ENCODE results near the gene FOXRED2.

FOXRED2 gene

GRCh38 chr22:36514766-36515165 lies 7.9 kb upstream of the FOXRED2 start:
- DNase-seq (ENCODE audit: low read depth): no peak

- DNase-seq (ENCODE audit: low read depth): no peak
Measured at GRCh38 chr22:36512991-36513390, 6.2 kb upstream of the FOXRED2 start.

- no peak for DNase-seq (ENCODE audit: low read depth)
Measured at GRCh38 chr22:36512333-36512732, 5.5 kb upstream of the FOXRED2 start.

DNA sequence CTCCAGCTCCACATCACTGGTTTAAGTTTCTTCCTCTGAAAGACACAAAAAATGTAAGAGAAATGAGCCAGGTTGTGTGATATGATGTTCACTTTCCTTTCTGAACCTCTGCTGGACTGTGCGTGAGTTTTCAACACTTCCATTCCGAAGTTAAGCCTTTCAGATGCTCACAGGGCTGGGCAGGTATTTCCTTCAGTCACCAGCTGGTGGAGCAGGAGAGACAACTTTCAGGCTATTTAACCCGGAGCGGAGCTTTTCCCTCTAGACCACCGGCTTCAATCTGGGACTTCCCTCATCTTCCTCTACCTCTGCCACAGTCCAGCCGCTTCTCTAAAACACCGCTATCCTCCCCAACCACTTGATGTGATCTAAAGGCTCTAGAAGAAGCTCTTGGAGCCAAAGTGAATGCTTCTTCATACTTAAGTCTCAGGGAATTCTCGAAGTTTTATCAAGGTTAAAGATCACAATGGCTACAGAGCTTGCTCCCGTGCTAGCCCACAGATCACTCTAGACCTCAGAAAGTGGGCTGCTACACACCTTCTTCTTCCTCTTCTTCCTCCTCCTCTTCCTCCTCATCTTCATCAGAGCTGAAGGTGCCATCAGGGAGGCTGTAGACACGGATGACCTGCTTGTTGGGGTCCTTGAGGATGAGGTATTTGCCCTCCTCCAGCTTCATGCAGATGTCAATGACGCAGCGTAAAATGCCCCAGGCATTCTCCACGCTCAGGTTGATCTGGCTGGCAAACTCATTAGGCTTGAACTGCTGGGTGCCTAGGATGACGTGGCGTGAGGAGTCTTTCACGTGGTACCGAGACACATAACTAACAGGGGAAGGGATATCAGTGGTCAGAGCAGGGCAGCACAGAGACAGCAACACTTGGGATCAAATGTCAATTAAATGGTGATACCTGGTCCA lies 4.4 kb upstream of the FOXRED2 start:
- peak; percentile 27 for DNase-seq (ENCODE audit: low read depth)

DNA sequence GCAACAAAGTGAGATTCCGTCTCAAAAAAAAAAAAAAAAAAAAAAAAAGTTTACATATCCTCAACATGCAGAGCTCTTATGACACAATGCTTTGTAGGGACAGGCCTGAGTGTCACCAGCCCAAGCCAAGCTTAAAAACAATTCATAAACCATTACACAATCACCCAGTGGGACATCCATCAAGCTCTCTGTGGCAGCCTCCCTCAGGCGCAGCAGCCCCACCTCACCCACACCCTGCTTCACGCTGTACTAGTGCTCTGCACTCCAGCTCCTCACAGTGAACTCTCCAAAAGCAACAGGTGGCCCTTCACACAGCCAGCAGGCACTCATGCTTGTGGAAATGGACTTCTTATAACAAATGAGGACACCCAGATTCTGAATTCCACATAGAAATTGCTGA lies 3.5 kb upstream of the FOXRED2 start:
- no peak for DNase-seq (ENCODE audit: low read depth)

DNA sequence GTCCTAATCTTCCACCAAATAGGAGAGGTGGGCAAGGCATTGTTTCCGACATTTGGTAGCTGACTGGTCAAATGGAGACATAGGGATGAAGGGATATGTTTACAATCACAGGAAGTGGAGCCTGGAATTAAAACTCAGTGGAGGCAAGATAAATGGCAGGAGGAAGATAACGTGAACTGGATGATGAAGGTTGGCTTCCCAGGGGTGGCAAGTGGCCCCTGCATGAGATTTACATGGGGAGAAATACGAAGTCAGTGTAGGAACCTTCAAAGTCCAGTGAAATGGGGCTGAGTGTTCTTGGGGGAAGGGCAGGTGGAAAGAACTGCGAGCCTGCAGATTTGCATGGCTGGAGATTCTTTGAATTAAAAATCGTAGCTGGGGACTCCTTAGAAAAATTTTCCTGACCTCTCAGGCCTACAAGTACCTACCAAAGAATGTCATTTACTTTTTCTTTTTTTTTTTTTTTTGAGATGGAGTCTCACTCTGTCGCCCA lies 724 bp upstream of the FOXRED2 start:
- no peak for DNase-seq (ENCODE audit: low read depth)

GRCh38 chr22:36505998-36506635 lies 723 bp downstream of the FOXRED2 start:
- no peak for DNase-seq (ENCODE audit: low read depth)

GRCh38 chr22:36497910-36498665 lies 8.8 kb downstream of the FOXRED2 start:
- DNase-seq (ENCODE audit: low read depth): no peak

GRCh38 chr22:36493690-36494110 lies 13.1 kb downstream of the FOXRED2 start:
- DNase-seq (ENCODE audit: low read depth): peak; percentile 57

- no peak for DNase-seq (ENCODE audit: low read depth)
Measured at GRCh38 chr22:36492109-36492508, 14.7 kb downstream of the FOXRED2 start.

GRCh38 chr22:36491155-36491554 lies 15.7 kb downstream of the FOXRED2 start:
- no peak for DNase-seq (ENCODE audit: low read depth)

DNA sequence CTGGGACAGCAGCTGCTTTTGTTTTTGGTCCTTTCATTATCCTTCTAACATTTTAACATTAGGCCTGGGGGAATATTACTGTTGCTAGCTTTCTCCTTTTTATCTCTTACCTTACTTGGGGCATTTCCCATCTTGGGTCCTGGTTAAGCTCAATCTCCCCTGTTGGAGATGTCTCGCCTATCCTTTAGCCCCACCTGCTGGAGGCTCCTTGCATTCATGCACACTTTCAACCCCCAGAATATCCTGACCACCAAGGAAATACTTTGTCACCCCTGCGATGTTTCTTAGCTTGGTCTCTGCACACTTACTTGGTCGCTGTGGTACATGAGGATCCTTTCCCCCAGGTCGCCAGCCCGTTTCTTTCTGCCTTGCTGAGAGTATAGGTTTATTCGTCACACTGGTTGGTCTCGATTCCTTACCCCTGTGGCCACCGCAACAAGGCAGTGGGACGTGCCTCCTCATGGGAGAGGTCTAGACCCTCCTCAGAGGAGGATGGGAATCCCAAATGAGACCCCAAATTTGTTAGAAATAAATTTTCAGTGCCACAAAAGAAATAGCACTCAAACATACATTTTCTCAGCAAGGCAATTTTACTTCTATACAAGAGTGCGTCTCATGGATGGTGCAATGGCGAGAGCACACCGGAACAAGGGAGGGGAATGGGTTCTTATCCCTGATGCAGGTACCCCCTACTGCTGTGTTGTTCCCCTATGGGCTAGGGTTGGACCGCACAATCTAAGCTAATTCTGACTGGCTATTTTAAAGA lies 20.0 kb downstream of the FOXRED2 start:
- DNase-seq (ENCODE audit: low read depth): no peak

GRCh38 chr22:36481393-36482168 lies 25.3 kb downstream of the FOXRED2 start, which contains the start of gene TXN2:
TXN2 (minus strand) TSS chr22:36481640; CDS start chr22:36480837, 803 bp downstream.
- peak; percentile 91 for DNase-seq (ENCODE audit: low read depth)

GRCh38 chr22:36480941-36481392 lies 25.9 kb downstream of the FOXRED2 start:
- no peak for DNase-seq (ENCODE audit: low read depth)

- no peak for DNase-seq (ENCODE audit: low read depth)
Measured at GRCh38 chr22:36478966-36479365, 27.9 kb downstream of the FOXRED2 start.

DNA sequence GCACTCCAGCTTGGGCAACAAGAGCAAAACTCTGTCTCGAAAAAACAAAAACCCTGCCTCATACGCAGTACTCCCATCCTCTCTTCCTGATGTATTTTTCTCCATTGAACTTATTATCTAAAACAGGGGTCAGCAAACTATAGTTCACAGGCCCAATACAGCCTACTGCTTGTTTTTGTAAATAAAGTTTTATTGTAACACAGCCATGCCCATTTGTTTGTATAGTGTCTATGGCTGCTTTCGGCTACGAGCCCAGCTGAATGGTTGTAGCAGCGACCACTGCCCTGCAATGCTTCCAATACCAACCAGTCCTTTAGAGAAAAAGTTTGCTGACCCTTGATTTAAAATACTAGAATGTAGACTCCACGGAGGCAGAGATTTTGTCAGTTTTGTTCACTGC lies 31.5 kb downstream of the FOXRED2 start:
- DNase-seq (ENCODE audit: low read depth): no peak

DNA sequence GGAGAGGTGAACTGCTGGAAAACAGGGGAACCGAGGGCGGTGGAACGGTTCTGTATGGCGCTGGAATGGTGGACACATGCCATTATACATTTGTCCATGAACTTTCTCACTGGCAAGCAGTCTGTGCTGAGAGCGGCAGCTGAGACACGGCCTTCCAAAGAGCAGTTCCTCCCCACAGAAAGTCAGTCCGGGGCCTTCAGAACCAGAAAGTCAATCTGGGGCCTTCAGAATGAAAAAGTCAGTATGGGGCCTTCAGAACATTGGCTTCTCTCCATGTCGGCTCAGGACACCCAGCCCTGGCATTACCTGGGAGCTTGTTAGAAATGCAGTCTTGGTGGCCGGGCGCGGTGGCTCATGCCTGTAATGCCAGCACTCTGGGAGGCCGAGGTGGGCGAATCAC lies 34.2 kb downstream of the FOXRED2 start:
- DNase-seq (ENCODE audit: low read depth): no peak

DNA sequence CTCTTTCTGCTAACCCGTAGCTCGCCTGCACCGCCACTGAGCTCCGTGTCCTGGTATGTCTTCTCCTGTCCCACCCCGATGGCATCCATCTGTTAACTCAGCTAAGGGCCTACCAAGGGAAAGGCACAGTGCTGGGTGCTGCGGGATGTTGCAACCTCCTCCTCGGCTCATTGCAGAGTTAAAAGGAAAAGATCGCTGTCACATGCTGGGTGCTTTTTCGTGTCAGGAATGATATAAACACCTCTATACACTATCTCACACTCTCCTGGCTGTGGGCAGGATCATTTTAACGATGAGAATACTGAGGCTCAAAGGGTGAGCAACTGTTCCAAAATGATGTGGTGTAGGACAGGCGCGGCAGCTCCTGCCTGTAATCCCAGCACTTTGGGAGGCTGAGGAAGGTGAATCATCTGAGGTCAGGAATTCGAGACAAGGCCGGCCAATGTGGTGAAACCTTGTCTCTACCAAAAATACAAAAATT lies 35.5 kb downstream of the FOXRED2 start:
- DNase-seq (ENCODE audit: low read depth): no peak

DNA sequence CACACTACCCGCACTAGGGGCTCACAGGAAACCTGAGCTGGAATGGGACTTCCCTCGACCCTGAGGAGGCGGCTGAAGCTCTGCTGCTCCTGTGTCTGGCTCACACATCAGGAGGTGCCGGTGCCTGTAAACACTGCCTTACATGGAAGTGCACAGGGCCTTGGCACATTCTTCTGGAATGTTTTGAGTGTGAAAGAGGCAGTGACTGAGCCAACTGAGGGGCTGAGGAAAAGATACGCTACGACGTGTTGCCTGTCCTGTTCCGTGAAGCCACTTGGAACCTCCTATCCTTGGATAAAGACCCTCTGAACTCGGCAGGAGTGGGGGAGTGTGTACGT lies 35.9 kb downstream of the FOXRED2 start:
- no peak for DNase-seq (ENCODE audit: low read depth)

GRCh38 chr22:36470162-36470993 lies 36.5 kb downstream of the FOXRED2 start:
- no peak for DNase-seq (ENCODE audit: low read depth)

All from CMK (cell line).